Neural cell (in vitro differentiated cells): ENCODE results near the gene PLEKHM1. TPM values are rescaled to one million over a fixed set of nuclear protein-coding genes. Genes with fewer than 3 reads are reported as not detected.

Experiments used
- H2AFZ ChIP-seq: fragments of 200-600, 300-800 bp; sonication (generic), shearing (Covaris generic); 2 replicates; pipeline ENCODE4 v1.6.0; 2014; ENCODE audit warnings: low read depth, mild to moderate bottlenecking, antibody characterized with exemption, low read length, moderate library complexity
- H3F3A ChIP-seq: fragments of 200-600 bp; shearing (Covaris generic); 2 replicates; pipeline ENCODE4 v1.6.1; 2016; ENCODE audit warnings: mild to moderate bottlenecking, moderate library complexity, mixed read lengths, antibody characterized with exemption, low read length; ENCODE audit not compliant: insufficient read depth, poor library complexity, severe bottlenecking
- H3K27ac ChIP-seq: fragments of 200-600, 300-800 bp; sonication (generic), shearing (Covaris generic); 2 replicates; pipeline ENCODE4 v1.5.1; 2014; ENCODE audit warnings: mild to moderate bottlenecking, low read length, moderate library complexity
- H3K27me3 ChIP-seq: fragments of 300-800, 200-600 bp; sonication (generic), shearing (Covaris generic); 2 replicates; pipeline ENCODE4 v1.6.0; 2014; ENCODE audit warnings: mild to moderate bottlenecking, low read depth, low read length, moderate library complexity; ENCODE audit not compliant: insufficient read depth
- H3K36me3 ChIP-seq: fragments of 300-800, 200-600 bp; sonication (generic), shearing (Covaris generic); 2 replicates; pipeline ENCODE4 v1.5.1; 2014; ENCODE audit warnings: mild to moderate bottlenecking, antibody characterized with exemption, low read length, moderate library complexity; ENCODE audit not compliant: insufficient read depth
- H3K4me2 ChIP-seq: fragments of 300-800, 200-600 bp; sonication (generic), shearing (Covaris generic); 2 replicates; pipeline ENCODE4 v1.6.0; 2014; ENCODE audit warnings: mild to moderate bottlenecking, low read length
- H3K4me3 ChIP-seq: fragments of 300-800, 200-600 bp; sonication (generic), shearing (Covaris generic); 2 replicates; pipeline ENCODE4 v1.5.1; 2014; ENCODE audit warnings: mild to moderate bottlenecking, low read length, moderate library complexity
- H3K79me2 ChIP-seq: fragments of 200-600 bp; shearing (Covaris generic); replicated peaks from 2 replicates; pipeline ENCODE4 v1.6.0; 2014; ENCODE audit warnings: mild to moderate bottlenecking, low read length, moderate library complexity; ENCODE audit not compliant: insufficient read depth
- H3K9ac ChIP-seq: fragments of 300-800, 200-600 bp; sonication (generic), shearing (Covaris generic); 2 replicates; pipeline ENCODE4 v1.6.1; 2016; ENCODE audit warnings: mild to moderate bottlenecking, low read length, mixed read lengths
- H3K9me2 ChIP-seq: fragments of 200-600 bp; shearing (Covaris generic); 2 replicates; pipeline ENCODE4 v1.6.1; 2016; ENCODE audit warnings: mild to moderate bottlenecking, low read length, mixed read lengths; ENCODE audit not compliant: insufficient read depth
- H3K9me3 ChIP-seq: fragments of 200-600, 300-800 bp; sonication (generic), shearing (Covaris generic); 2 replicates; pipeline ENCODE4 v1.6.1; 2016; ENCODE audit warnings: mild to moderate bottlenecking, mixed run types, low read length, moderate library complexity, mixed read lengths
- H4K20me1 ChIP-seq: fragments of 200-600 bp; shearing (Covaris generic); 2 replicates; pipeline ENCODE4 v1.6.1; 2016; ENCODE audit warnings: mild to moderate bottlenecking, mixed run types; ENCODE audit not compliant: insufficient read depth
- EP300 ChIP-seq: fragments of 450-650 bp; conservative IDR thresholded peaks from 2 replicates; pipeline ENCODE4 v1.6.1; 2014; ENCODE audit warnings: antibody characterized with exemption, mild to moderate bottlenecking, moderate library complexity; ENCODE audit not compliant: poor library complexity, severe bottlenecking
- EZH2 ChIP-seq: fragments of 200-600, 300-800 bp; shearing (Covaris generic), sonication (generic); IDR thresholded peaks from 2 replicates; pipeline ENCODE4 v1.6.1; 2014; ENCODE audit warnings: antibody characterized with exemption, low read length, borderline replicate concordance, mild to moderate bottlenecking; ENCODE audit not compliant: insufficient read depth, poor library complexity, severe bottlenecking
- MXI1 ChIP-seq: fragments of 450-650 bp; conservative IDR thresholded peaks from 2 replicates; pipeline ENCODE4 v1.6.1; 2014; ENCODE audit warnings: antibody characterized with exemption, mild to moderate bottlenecking; ENCODE audit not compliant: poor library complexity, severe bottlenecking
- POLR2AphosphoS5 ChIP-seq: IDR thresholded peaks from 2 replicates; pipeline ENCODE4 v1.6.1; 2012
- RAD21 ChIP-seq: fragments of 450-650 bp; conservative IDR thresholded peaks from 2 replicates; pipeline ENCODE4 v1.6.1; 2014; ENCODE audit warnings: antibody characterized with exemption, mild to moderate bottlenecking, moderate library complexity
- SMC3 ChIP-seq: fragments of 450-650 bp; conservative IDR thresholded peaks from 2 replicates; pipeline ENCODE4 v1.6.1; 2014; ENCODE audit warnings: antibody characterized with exemption, mild to moderate bottlenecking, moderate library complexity; ENCODE audit not compliant: poor library complexity
- TAF1 ChIP-seq: IDR thresholded peaks from 2 replicates; pipeline ENCODE4 v1.6.1; 2012; ENCODE audit warnings: low read depth
- polyA plus RNA-seq: library from polyadenylated mRNA; depleted of rRNA; stranded (reverse); fragments of >200 nt; gene quantifications from 2 replicates; pipeline ENCODE4 v1.2.3, GENCODE V29; 2014
- TF ChIP-seq, protein P1 (sequence below): IDR thresholded peaks from 2 replicates; pipeline ENCODE4 v1.6.1; 2012; ENCODE audit warnings: borderline replicate concordance
- TF ChIP-seq, protein P2 (sequence below): fragments of 450-650 bp; IDR thresholded peaks from 2 replicates; pipeline ENCODE4 v1.5.1; 2014; ENCODE audit warnings: antibody characterized with exemption, mild to moderate bottlenecking, moderate library complexity; ENCODE audit not compliant: poor library complexity, severe bottlenecking

PLEKHM1 gene
- polyA plus RNA-seq, 1 donor from 2014 or later, result 3.1 TPM

DNA sequence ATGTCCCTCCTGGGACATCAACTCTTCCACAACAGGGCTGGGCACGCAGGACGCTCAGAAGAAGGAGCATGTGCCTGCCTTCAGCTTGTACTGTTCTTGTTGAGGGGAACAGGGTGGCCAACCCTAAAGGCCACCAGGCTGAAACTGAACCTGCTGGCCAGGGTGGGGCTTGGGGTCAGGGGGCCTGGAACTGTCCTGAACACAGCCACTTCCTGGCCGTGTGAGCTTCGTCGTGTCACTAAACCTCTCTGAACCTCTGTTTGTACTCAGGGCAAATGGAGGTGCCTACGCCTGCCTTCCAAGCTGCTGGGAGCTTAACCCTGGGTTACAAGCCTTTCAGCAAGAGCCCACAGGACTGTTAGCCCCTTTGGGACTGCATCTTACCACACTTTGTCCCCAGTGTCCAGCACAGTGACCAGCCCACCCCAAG, 64.5 kb downstream of the PLEKHM1 start:
- TF ChIP-seq EZH2 (no peak), EP300 (no peak), SMC3 (no peak), POLR2AphosphoS5 (no peak), TAF1 (no peak), RAD21 (no peak), MXI1 (no peak)
- TF ChIP-seq, protein P1, sequence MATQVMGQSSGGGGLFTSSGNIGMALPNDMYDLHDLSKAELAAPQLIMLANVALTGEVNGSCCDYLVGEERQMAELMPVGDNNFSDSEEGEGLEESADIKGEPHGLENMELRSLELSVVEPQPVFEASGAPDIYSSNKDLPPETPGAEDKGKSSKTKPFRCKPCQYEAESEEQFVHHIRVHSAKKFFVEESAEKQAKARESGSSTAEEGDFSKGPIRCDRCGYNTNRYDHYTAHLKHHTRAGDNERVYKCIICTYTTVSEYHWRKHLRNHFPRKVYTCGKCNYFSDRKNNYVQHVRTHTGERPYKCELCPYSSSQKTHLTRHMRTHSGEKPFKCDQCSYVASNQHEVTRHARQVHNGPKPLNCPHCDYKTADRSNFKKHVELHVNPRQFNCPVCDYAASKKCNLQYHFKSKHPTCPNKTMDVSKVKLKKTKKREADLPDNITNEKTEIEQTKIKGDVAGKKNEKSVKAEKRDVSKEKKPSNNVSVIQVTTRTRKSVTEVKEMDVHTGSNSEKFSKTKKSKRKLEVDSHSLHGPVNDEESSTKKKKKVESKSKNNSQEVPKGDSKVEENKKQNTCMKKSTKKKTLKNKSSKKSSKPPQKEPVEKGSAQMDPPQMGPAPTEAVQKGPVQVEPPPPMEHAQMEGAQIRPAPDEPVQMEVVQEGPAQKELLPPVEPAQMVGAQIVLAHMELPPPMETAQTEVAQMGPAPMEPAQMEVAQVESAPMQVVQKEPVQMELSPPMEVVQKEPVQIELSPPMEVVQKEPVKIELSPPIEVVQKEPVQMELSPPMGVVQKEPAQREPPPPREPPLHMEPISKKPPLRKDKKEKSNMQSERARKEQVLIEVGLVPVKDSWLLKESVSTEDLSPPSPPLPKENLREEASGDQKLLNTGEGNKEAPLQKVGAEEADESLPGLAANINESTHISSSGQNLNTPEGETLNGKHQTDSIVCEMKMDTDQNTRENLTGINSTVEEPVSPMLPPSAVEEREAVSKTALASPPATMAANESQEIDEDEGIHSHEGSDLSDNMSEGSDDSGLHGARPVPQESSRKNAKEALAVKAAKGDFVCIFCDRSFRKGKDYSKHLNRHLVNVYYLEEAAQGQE, result no peak
- TF ChIP-seq, protein P2, sequence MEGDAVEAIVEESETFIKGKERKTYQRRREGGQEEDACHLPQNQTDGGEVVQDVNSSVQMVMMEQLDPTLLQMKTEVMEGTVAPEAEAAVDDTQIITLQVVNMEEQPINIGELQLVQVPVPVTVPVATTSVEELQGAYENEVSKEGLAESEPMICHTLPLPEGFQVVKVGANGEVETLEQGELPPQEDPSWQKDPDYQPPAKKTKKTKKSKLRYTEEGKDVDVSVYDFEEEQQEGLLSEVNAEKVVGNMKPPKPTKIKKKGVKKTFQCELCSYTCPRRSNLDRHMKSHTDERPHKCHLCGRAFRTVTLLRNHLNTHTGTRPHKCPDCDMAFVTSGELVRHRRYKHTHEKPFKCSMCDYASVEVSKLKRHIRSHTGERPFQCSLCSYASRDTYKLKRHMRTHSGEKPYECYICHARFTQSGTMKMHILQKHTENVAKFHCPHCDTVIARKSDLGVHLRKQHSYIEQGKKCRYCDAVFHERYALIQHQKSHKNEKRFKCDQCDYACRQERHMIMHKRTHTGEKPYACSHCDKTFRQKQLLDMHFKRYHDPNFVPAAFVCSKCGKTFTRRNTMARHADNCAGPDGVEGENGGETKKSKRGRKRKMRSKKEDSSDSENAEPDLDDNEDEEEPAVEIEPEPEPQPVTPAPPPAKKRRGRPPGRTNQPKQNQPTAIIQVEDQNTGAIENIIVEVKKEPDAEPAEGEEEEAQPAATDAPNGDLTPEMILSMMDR, result no peak
- Histone ChIP-seq H3K9me3 (no peaks in the 10 kb centered on the region), H3K36me3 (no peaks in the 10 kb centered on the region), H3K27ac (no peak overlapping the region), H4K20me1 (no peaks in the 10 kb centered on the region), H3K4me2 (no peak overlapping the region), H2AFZ (no peak overlapping the region), H3K4me3 (no peak overlapping the region), H3K27me3 (peaks cover 45% of the 10 kb centered on the region), H3K9me2 (no peaks in the 10 kb centered on the region), H3F3A (no peaks in the 10 kb centered on the region), H3K9ac (no peak overlapping the region), H3K79me2 (no peaks in the 10 kb centered on the region)

DNA sequence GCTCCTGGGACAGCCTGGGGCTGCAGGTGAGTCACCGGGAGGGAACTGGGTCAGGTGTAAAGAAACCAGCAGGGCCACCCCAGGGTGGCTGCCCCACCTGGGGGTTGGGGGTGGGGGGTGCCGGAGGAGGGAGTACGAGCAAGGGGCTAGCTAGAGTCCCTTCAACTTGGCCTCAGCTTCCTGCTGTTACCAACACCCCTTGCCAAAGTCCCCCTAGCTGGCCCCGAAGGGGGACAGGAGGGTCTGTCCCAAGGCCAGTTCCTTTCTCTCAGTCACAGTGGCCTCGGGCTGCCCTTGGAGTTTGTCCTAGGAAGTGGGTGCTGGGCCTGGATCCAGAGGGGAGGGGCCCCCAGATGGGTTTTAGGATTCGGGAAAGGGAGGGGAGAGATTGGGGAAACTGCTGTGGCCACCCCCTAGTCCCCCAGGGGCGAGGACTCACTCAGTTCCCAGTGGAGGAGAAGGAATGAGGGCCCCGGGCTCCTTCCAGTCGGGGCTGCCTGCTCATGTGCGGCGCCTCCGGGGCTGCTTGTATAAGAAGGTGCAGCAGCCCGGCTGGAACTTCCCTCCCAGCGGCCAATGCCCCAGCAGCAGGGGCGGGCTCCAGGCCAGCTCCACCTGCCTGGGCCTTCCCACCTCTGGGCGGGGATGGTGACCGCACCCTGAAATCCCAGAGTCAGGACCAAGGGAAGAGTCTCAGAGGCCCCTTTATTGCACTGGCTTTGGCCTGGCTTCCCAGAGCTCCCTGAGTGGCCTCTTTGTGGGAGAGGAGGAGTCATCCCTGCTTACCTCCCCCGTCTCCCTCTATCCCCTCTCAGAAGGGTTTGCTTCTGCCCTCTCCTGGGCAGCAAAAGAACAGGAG, 65.2 kb downstream of the PLEKHM1 start:
- peaks cover 39% of the 10 kb centered on the region for H3K27me3 ChIP-seq
- H2AFZ ChIP-seq, result no peak overlapping the region
- no peaks in the 10 kb centered on the region for H3K9me3 ChIP-seq
- TF ChIP-seq TAF1 (no peak), RAD21 (no peak), POLR2AphosphoS5 (no peak), MXI1 (no peak), SMC3 (no peak), EP300 (no peak), EZH2 (no peak)
- TF ChIP-seq, protein P2, result no peak
- TF ChIP-seq, protein P1, result no peak
- no peak overlapping the region for H3K27ac ChIP-seq
- no peaks in the 10 kb centered on the region for H3K79me2 ChIP-seq
- no peaks in the 10 kb centered on the region for H3K36me3 ChIP-seq
- H3F3A ChIP-seq, result no peaks in the 10 kb centered on the region
- no peaks in the 10 kb centered on the region for H3K9me2 ChIP-seq
- H4K20me1 ChIP-seq, result no peaks in the 10 kb centered on the region
- H3K4me3 ChIP-seq, result no peak overlapping the region
- H3K9ac ChIP-seq, result no peak overlapping the region
- no peak overlapping the region for H3K4me2 ChIP-seq
